NT2/D1 (cell line): ENCODE measurements around the gene RAPH1.

ENCODE experiments used
- SUZ12 ChIP-seq: IDR thresholded peaks from 2 replicates; pipeline ENCODE4 v1.6.1; 2011; ENCODE audit not compliant: insufficient read length, insufficient read depth; ENCODE audit errors: extremely low read depth
- YY1 ChIP-seq: IDR thresholded peaks from 2 replicates; pipeline ENCODE4 v1.6.1; 2011; ENCODE audit not compliant: insufficient read length, insufficient read depth
- ZNF274 ChIP-seq: IDR thresholded peaks from 2 replicates; pipeline ENCODE4 v1.6.1; 2011; ENCODE audit warnings: mild to moderate bottlenecking, low read depth, low read length

DNA sequence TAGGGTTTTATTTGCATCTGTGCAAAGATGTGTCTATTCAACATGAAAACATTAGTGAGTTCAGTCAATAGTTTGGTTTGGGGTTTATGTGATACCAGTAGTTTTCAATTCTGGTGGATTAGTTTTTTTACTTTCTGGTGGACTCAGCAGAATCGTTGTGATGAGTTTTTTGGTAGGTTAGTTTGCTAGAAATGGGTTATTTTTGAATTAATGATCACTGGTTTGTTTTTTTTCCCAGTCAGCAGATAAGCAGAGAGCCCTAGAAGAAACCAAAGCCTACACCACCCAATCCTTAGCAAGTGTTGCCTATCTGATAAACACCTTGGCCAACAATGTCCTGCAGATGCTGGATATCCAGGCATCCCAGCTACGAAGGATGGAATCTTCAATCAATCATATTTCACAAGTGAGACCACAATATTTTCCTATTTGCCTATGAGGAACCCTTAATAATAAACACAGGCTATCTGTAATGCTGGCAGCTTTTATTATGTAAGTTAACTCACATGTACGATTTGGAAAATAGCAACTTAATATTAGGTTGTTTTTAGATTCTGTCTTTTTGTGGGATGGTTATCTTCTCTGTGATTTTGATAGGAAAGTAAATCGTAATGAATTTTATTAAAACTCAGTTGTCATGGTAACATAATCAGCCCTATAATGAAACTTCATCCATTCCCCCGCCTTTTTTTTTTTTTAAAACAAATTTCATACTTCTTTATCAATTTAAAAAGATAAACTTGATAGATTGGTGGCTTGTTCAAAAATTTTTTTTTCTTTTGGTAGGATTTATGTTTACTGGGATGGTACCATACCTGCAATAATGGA, 168.2 kb downstream of the RAPH1 start:
- TF ChIP-seq SUZ12 (no peak), ZNF274 (no peak), YY1 (no peak)
